HG03469 (cell line): ENCODE data around the gene MTFR1L.

Experiments used
- ATAC-seq: cut with Tn5 transposase; IDR thresholded peaks from one replicate; pipeline ENCODE4 v1.9.1; 2021; ENCODE audit warnings: mild to moderate bottlenecking, moderate library complexity, moderate number of reproducible peaks; ENCODE audit not compliant: unreplicated experiment

The MTFR1L gene

GRCh38 chr1:25787760-25788166, 32.0 kb upstream of the MTFR1L start:
- ATAC-seq = no peak

DNA sequence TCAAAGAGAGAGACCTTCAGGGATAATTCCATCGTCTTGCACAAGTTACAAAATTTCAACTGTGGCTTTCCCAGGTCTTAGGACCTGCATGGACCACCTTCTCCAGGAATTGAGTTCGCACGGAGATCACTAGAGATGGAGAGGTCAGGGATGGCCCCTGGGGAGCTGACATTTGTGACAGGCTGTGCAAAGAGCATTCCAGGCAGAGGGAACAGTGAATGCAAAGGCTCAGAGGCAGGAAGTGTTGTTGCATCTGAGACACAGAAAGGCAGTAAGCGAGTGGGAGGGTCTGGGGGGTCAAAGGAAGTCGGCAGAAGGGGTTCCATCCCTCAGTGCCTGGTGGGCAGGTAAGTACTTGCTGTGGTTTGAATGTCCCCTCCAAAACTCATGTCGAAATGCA, 29.3 kb upstream of the MTFR1L start:
- no peak for ATAC-seq

- no peak for ATAC-seq
These were observed 27.6 kb upstream of the MTFR1L start for GRCh38 chr1:25792115-25792514.

DNA sequence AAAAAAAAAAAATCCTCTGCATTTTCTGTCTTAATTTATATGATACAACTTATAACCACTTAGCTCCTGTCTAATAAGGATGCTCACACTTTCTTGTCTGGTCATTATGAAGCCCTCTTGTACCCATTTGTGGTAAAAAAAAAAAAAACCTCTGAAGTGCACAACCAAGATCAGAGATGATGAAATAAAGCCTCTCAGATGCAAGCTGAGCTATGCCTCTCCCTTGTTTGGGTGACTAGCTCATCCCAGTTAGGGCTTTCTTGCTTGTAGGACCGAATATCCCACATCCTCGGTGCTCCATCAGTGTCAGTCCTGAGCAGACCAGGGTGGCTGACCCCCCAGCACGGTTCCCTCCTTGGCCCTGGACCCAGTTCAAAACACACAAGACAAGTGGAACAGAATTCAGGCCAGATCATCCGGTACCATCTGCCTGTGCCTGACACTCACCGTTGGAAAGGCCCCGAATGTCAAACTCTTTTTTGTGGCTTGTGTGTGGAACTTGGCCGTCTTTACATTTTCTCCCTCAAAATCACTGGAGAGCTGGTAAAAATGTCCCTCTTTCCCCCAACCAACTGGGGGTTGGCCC, 26.1 kb upstream of the MTFR1L start:
- no peak for ATAC-seq

- no peak for ATAC-seq
These were observed 25.4 kb upstream of the MTFR1L start for GRCh38 chr1:25794325-25794724.

DNA sequence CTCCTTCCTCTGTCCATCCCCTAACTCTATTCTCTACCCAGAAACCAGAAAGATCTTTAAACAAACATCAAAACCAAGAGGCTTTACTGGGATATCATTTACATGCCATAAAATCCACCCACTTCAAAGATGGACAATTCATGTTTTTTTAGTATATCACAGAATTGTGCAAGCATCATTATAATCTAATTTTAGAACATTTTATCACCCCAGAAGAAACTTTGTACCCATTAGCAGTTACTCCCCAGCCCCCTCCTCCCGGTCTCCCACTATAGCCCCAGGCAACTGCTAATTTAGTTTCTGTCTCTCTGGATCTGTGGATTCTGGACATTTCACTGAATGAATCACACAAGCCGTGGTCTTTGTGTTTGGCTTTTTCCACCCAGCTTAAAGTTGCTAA, 24.5 kb upstream of the MTFR1L start:
- no peak for ATAC-seq

DNA sequence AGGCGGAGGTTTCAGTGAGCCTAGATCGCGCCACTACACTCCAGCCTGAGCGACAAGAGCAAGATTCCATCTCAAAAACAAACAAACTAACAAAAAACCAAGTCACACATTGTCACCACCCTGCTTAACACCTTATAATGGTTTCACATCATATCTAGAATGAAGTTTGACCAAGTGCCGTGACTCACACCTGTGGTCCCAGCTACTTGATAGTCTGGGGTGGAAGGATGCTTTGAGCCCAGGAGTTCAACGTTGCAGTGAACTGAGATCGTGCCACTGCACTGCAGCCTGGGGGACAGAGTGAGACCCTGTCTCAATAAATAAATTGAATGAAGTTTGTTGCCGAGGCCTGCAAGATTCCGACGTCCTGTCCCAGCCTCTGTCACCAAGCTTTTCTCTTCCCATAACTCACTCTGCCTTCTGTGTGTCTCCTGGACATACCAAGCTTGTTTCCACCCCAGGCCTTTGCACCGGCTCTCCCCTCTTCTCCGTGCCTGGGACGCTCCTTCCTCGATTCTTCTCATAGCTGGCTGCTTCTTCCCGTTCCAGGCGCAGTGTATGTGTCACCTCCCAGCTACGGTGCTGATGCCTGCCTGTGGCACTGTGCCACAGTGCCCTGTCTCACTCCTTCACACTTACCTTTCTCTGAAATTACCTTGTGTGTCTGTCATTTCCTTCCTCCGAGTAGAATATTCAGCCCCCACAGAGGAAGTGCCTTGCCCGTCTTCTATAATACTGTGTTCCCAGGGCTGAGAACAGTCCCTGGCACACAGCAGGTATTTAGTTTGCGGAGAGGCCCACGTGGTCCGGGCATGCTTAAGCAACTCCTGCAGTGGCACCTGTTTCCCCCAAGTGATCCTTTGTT, 23.6 kb upstream of the MTFR1L start:
- no peak for ATAC-seq

DNA sequence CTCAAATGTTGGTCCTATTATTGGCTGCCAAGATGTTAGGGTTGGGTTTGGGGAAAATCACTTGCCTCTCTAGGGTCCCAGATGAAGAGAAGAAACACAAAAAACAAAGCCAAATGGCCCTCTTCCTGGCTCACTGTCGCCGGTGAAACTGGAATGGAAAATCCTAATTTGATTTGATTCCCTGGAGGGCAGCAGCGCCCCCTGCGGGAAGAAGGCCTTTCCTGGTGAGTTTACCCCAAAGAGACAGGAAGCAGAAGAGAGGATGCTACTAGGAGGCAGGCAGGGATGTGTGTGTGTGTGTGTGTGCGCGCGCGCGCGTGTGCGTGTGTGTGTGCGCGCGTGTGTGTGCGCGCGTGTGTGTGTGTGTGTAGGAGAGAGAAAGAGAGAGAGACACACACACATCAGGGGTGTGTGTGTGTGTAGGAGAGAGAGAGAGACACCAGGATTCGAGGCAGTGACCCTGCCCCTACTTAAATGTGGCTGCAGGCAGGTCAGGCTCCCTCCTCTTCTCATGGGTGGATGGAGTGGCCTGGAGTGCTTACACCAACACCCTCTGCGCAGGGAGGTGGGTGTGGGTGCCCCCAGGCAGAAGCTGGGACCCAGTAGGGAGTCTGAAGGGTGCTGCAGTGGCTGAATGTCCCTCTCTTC, 22.8 kb upstream of the MTFR1L start:
- no peak for ATAC-seq

- no peak for ATAC-seq
These were observed 21.8 kb upstream of the MTFR1L start for GRCh38 chr1:25797939-25798338.

GRCh38 chr1:25798666-25799351, 20.9 kb upstream of the MTFR1L start:
- no peak for ATAC-seq

DNA sequence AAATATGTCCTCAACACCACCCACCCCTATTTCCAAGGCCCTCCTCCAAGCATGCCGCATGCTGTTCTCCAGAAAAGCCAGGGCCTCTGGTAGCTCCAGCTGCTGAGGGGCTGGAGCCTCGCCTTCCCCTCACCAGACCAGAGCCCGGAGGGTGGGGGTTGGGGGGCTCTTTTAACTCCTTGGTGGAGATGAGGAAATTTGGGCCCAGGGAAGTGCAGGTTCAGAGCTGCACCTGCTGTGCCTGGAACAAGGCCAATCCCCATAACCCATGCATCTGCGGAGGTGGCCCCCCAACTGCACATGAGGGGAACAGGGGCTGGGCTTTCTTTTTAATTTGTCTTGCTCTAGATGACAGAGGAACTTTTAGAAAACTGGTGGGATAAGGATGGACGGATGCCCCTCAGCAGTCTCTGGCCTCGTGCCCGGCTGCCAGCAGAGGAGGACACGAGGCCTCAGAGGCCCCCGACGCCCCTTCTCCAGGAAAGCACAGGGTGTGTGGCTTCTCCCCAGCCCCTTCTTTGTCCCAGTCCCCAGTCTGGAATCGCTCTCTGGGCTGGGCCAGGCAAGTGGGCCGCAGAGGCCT, 20.3 kb upstream of the MTFR1L start:
- no peak for ATAC-seq

DNA sequence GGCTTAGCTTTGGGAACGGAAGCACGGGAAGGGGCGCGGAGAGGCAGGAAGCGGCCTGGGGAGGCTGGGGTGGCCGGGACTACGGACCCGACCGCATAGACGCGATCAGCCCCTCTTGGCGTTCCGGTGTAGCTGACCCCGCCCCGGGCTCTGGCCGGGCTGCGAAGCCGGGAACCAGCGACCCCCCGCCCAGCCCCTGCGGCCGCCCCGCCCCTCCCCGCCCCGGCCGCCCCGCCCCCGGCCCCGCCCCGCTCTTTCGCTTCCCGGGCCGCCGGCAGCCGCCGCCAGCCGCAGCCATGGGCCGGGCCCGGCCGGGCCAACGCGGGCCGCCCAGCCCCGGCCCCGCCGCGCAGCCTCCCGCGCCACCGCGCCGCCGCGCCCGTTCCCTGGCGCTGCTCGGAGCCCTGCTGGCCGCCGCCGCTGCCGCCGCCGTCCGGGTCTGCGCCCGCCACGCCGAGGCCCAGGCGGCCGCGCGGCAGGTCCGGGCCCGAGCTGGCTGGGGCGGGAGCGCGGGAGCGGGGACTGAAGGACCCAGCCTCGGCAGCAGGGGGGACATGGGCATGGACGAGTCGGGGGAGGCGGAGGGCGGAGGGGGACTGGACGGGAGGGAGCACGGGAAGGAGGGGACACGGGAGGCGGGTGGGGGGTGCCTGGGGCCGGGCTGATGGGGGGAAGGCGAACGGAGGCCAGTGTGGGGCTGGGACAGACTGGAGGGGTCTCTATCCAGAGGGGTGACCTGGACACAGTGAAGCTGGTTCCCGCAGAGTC, 19.6 kb upstream of the MTFR1L start, which contains the start of gene SELENON:
TSS of gene SELENON (plus strand) at position 259 of the 768 bp plus-strand sequence. CDS start at position 297, 38 bp downstream.
- ATAC-seq = no peak

- ATAC-seq = no peak
These were observed 18.9 kb upstream of the MTFR1L start for GRCh38 chr1:25800703-25801377.

DNA sequence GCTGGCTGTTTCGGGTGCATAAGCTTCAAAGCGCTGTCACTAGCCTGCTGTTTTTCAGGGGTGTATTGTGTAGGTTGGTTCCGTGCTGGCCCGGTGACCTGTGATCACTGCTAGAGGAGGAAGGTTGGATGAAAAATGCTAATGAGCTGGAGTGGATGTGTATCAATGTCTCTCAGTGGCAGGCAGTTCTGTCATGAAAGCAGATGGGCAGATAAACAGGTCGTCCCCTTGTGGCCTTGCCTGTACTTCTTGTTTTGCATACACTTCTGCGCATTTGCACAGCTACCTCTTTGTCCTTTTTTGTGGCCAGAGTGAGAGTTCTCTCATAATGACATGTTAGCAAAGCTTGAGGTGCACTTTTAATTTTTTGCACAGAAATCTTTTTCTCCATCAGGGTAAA, 16.8 kb upstream of the MTFR1L start:
- no peak for ATAC-seq

DNA sequence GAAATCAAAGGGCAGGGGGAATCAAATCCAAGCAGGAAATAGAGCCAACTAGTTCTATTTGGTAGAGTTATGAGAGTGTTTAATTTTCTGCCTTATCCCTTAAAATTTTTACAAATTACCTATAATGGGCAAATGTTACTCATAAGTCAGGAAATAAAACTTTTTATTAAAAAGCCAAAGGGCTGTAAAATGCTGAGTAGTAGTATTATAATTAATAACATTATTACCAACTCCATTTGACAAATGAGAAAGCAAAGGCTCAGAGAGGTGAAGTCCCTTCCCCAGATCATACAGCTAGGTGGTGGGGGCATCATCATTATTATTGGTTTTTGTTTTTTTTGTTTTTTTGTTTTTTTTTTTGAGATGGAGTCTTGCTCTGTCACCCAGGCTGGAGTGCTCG, 16.4 kb upstream of the MTFR1L start:
- ATAC-seq = no peak

- ATAC-seq = no peak
These were observed 15.3 kb upstream of the MTFR1L start for GRCh38 chr1:25804244-25804963.

- no peak for ATAC-seq
These were observed 14.5 kb upstream of the MTFR1L start for GRCh38 chr1:25804964-25805862.

DNA sequence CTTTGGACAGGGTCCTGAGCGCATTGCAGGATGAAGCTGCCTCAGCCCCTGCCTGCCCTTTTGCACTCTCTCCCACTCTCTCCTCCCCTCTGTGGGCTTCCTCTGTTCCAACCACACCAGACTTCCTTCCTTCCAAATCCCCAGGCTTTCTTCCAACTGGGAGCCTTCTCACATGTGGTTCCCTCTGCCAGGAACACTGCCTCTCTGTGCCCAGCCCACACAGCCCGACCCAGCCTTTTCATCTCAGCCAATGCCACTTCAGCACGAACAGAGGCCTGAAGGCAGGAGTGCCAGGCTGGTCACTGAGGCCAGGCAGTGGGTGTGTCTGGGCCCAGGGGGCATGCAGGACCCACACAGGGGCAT, 13.9 kb upstream of the MTFR1L start:
- ATAC-seq = no peak
